ENCODE results near the gene PFN3.
A peak's percentile ranks its signal among the peaks of the same experiment; 100 is the strongest.

Gene PFN3

GRCh38 chr5:177373806-177374205, 26.7 kb downstream of the PFN3 start:
- DNase-seq (ENCODE audit: low read depth in 2 of 2) = no peak

GRCh38 chr5:177372910-177373309, 27.6 kb downstream of the PFN3 start:
- no peak for DNase-seq (ENCODE audit: low read depth in 2 of 2)

GRCh38 chr5:177372034-177372896, 28.2 kb downstream of the PFN3 start:
- no peak for DNase-seq (ENCODE audit: low read depth in 2 of 2)

- DNase-seq (ENCODE audit: low read depth in 2 of 2) = no peak
Observed at GRCh38 chr5:177371120-177372033, 29.1 kb downstream of the PFN3 start.

- no peak for DNase-seq (ENCODE audit: low read depth in 2 of 2)
Observed at GRCh38 chr5:177370488-177371119, 29.9 kb downstream of the PFN3 start.

- no peak for DNase-seq (ENCODE audit: low read depth in 2 of 2)
Observed at GRCh38 chr5:177369645-177370440, 30.6 kb downstream of the PFN3 start.

GRCh38 chr5:177368869-177369644, 31.4 kb downstream of the PFN3 start:
- no peak for DNase-seq (ENCODE audit: low read depth in 2 of 2)

GRCh38 chr5:177367981-177368868, 32.2 kb downstream of the PFN3 start:
- no peak for DNase-seq (ENCODE audit: low read depth in 2 of 2)

GRCh38 chr5:177367323-177367848, 33.1 kb downstream of the PFN3 start:
- DNase-seq (ENCODE audit: low read depth in 2 of 2) = no peak

- DNase-seq (ENCODE audit: low read depth in 2 of 2) = no peak
Observed at GRCh38 chr5:177366528-177367322, 33.7 kb downstream of the PFN3 start.

GRCh38 chr5:177365845-177366527, 34.5 kb downstream of the PFN3 start:
- DNase-seq (ENCODE audit: low read depth in 2 of 2) = no peak

GRCh38 chr5:177364159-177364962, 36.1 kb downstream of the PFN3 start:
- no peak for DNase-seq (ENCODE audit: low read depth in 2 of 2)

- DNase-seq (ENCODE audit: low read depth in 2 of 2) = no peak
Observed at GRCh38 chr5:177363565-177363964, 36.9 kb downstream of the PFN3 start.

- DNase-seq (ENCODE audit: low read depth in 2 of 2) = peak; percentile 60 to 66
Observed at GRCh38 chr5:177362610-177363507, 37.6 kb downstream of the PFN3 start.

- DNase-seq (ENCODE audit: low read depth in 2 of 2) = no peak
Observed at GRCh38 chr5:177362292-177362609, 38.2 kb downstream of the PFN3 start.

Measured in activated CD4-positive, alpha-beta T cell treated with anti-CD3 and anti-CD28 coated beads for 24 hours (primary cell).